HG03565 (cell line): ENCODE measurements around the gene HOXA4.

Experiments
- ATAC-seq: cut with Tn5 transposase; IDR thresholded peaks from one replicate; pipeline ENCODE4 v1.9.1; 2021; ENCODE audit warnings: mild to moderate bottlenecking, moderate library complexity; ENCODE audit not compliant: unreplicated experiment

The HOXA4 gene

DNA sequence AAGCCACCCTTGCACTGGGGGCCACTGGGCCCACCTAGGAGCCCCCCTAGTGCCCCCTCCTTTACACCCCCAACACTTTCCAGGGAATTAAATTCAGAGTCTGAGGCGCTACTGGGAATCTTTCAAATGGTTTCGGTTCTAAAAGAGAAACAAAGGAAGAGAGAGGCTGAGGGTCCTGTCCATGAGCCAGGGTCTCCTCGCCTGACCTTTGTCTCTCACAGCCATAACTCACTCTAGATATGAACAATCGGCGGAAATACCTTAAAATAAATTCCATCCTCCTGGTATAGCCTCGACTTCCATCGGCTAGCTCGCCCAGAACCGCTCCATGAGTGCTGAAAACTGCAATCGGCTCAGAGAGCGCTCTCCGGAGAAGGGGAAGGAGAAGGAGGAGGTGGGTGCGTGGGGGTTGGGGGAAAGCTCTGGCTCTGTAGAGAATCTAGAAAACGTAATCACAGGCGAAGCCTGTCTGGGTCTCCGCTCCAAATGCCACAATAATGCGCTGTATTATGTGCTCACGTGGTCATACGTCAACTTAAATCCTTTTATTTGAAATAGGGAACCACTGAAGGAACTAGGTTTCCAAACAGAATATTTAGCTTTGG lies 12.6 kb downstream of the HOXA4 start:
- ATAC-seq = no peak

DNA sequence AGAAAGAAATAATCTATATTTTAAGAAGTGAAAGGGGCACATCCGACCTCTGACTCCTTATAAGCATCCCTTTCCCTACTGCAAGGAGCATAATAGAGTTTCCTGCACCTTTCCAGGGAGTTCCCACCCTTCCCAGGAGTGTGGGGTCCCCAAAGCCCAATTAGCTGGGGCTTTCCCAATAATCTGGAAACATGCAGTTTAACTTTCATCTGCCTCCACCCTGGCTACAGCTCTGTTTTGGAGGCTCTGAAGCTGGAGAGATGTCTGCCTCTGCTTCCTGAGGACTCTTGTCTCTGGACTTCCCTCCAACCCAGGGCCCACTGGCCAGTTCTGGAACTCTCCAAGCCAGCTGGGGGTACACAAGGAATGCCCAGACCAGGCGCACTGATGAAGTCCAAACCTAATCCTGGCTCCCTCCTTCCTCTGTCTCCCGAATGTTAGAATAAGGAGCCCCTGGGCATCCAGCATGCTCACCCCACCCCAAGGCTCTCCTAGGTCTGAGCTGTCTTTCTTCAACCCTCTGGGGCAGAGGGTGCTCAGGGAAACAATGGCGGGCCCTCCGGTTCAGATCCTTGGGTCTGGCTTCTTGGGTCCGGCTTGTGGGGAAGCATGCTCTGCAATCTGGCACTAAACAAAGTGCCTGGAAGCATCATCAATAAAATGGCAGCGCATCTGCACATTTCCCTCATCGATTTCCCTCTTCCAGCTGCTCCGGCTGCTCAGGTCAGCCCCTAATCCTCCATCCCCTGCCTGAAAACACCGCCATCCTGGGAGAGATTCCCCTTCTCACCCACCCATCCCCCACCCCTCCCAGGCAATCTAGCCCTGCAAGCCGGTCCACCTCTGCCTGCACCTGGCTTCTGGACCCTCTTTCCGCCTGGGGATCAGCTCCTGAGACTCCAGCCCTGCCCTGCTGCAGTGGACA lies 13.3 kb downstream of the HOXA4 start:
- no peak for ATAC-seq

DNA sequence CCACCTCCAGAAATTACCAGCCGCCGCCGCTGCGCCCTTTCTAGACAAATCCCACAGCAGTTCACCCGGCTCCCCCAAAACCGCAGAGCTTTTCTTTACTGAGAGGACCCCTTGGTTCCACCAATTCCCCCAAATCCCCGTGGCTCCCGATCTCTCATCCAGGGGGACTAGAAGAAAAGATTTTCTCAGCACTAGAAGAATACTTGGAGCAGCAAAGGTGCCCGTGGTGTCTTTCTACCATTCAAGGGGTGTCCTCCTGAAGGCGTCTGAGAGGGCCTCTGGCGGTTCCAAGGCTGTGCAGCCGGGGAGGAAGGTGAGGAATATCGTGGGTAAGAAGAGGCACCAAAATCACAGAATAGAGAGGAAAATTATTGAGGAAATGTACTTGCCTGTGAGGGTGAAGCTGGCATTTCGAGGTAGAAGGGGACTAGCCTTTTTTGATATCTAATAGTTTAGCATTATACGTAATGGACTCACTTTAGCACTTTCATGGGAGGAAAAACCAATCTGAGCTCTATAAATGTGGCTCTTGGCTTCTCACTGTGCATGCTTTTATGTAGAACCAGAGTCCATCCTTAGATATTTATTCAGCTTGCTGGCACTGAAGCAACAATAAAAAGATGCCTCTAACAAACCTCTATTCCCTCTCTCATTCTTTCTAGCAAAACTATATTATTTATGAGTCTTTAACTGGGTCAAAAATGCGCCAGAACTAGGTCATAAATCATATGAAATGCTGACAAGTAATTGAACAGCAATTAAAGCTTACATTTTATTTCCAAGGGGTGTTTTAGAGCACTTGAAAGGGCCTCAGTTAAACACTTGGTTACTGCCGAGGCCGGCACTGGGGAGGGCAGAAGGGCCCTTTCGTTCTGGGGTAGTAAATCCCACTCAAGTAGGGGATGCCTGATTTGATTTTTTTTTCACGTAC lies 14.3 kb downstream of the HOXA4 start:
- ATAC-seq = no peak

DNA sequence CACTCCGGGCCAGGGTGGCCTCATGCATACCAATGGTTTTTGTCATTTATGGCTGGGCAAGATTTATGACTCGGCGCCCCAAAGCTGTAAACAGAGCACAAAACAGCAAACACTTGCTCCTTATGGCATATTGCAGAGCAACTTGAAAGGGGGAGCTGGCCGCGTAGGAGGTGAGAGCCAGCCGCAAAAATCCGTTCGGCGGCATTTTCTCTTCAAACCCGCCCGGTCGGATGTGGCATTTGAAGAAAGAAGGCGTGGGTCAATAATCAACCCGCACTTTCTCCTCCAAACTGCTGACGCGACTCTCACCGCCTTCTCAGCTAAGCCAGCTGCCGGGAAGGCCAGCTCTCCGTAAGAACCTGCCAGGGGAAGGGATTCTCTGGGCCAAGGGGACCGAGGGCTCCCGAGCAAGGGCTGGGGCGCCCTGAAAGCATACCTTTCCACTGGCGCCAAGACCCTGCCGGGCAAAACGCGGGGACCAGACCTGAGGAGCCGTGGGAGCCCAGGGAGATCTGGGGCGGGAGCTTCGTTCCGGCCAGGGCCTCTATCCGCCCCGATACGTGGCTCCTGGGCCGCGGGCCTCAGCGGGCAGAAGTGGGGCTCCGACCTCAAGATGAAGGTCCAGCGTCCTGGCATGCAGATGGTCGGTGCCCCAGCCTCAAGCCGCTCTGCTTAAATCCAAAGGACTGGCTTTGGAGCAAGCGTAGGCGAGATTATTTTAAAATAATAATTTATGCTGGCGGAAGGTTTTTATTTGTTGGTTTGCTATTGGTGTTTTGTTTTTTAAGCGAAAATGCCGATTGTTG lies 15.1 kb downstream of the HOXA4 start:
- no peak for ATAC-seq

DNA sequence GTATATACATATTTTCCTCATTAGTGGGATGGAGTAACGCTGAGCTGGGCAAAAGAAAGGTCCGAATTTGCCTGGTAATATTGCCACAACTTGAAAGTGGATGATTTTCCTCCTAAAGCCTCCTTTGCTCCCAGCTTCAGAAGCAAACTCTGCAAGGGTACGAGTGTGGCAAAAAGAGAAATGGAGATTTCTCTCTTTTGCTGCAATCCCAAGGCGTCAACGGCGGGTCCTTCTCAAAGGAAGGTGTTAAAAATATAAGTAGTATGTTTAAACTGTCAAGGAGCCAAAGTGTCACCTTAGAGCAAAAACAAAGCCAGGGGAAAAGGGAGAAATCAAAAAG lies 15.7 kb downstream of the HOXA4 start:
- no peak for ATAC-seq

DNA sequence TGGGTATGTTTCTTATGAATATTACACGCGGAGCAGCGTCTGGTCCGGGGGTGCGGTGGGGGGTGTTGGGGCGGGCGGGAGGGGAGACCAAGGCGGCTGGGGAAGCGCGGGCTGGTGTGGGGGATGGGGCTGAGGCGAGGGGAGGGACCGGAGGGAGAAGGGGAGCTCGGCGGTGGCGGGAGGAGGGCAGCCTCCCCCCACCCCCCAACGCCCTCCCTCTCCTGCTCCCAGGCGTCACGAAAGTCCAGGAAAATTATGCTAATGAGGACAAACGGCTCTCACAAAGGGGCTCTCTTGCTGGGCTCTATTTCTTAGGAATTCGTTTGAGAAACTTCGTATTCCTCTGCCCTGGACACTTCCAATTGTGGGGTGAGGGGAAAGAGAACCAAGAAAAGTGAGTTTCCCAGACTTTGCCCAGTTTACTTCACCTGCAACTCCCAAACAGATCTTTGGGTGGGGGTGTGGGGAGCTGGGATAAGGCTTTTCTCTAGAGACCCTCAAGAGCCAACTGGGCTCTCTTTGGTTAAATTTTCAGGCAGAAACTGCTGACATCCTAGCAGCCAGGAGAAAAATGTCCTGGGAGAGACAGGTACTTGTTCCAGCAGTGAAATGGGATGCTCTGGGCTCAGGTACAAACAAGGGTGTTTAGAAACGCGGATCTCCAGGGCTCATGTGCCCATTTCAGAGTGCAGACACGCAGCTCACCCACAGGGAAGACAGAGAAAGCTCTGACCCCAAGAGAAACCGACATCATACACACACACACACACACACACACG lies 16.4 kb downstream of the HOXA4 start:
- ATAC-seq = no peak

DNA sequence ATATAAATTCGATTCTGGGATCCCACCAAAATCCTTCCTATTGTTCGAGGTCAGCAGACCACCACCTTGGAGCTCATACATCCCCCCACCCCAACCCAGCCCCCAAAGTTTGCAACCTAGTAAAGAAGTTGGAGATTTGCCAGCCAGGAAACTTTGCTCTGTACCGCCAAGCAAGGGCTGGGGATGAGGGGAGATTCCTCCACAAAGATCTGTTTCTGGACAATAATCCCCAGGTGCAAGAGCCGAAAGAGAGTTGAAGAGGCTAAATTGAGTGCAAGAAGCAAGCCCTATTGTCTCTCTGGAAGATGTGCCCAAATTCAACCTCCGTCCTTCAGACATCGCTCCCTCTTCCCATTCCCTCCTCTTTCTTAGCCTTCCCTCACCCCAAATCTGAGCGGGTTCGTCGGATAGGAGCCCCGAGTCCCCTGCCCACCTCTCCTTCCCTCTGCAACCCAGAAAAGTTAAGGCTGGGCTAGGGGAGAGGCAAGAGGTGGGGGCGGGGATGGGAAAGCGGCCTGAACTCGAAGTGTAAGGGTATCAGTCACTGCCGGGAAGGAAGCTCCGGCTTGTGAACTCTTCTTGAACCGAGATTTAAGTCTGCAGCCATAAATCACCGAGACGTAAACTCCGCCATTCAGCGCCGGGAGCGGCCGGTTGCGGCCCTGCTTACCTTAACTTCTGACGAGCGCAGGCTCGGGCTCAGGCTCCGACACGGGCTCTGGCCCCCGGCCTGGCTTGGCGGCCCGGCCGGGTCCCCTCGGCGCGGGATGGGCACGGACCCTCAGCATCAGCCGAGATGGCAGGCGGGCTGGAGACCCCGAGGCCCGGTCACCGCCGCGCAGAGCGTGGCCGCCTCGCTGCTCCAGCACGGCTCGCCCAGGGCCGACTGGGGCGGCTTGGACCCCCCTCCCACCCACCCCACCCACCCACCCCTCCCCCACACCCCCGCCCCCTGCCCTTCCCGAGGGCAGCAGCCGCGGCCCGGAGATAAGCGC lies 17.3 kb downstream of the HOXA4 start:
- ATAC-seq = no peak

DNA sequence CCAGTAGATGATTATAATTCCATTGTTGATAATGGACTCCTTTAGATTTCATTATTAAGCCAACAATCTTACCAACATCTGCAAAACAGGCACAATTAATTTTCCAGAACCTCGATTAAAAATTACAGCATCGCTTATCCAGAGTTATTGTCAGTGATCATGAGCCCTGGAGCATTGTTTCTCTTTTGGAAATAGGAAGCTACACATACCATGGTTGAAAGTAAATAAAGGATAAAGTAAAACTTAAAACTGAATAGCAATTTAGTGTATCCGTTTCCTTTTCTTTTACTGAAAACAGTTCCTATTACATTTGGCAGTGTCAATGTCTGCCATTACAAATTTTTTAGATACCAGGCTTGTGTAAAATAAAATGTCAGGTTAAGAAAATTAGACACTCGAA lies 18.2 kb downstream of the HOXA4 start:
- no peak for ATAC-seq

DNA sequence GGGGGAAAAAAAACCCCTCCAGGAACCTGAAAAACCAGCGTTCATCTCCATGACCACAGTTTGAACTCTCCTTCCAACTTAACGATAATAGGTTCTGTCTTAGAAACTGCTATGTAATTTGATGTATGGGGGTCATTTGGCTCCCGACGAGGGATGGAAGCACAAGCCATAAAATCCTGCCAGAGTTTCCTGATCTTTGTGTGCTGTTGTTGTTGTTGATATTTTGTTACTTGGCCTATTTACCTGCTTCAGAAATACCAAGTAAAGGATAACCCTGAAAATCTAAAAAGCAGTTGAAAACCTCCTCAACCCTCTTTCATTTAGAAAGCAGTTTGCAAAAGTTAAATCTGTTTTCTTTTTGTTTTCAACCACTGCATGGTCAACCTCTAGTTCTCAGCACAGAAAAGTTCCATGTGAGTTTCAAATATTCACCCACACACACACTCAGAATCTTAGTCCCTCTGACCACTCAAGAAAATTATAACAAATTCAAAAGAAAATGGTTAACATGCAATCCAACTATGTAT lies 18.7 kb downstream of the HOXA4 start:
- ATAC-seq = no peak

DNA sequence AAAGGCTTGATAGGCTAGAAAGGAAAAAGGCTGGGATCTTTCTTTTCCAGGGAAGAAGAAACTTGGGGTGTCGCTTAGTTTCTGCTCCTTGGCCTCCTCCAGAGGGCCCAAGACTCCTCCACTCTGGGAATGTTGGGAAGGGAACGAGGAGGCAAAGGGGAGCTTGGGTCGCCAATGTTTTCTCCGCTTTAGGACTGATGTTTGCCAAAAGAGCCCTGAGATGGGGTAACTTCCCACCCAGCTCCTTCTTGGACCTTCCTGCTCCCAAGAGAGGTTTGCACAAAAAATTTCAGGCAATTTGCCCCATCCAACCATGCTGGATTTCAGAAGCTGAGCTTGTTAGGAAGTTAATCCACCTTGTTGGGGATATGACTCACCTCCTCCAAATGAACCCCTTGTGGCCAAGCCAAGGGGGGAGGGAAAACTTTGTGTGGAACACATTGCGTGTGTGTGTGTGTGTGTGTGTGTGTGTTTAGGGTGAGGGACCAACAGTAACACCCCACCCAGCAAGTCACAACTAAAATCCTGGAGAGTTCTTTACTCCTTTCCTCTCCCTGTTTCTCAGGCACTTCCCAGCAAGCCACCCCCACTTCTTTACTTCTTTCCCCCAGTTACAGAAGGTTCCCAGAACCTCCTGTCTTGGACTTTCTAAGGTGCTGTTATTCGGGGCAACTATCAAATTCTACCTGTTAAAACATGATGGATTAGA lies 19.4 kb downstream of the HOXA4 start:
- no peak for ATAC-seq

DNA sequence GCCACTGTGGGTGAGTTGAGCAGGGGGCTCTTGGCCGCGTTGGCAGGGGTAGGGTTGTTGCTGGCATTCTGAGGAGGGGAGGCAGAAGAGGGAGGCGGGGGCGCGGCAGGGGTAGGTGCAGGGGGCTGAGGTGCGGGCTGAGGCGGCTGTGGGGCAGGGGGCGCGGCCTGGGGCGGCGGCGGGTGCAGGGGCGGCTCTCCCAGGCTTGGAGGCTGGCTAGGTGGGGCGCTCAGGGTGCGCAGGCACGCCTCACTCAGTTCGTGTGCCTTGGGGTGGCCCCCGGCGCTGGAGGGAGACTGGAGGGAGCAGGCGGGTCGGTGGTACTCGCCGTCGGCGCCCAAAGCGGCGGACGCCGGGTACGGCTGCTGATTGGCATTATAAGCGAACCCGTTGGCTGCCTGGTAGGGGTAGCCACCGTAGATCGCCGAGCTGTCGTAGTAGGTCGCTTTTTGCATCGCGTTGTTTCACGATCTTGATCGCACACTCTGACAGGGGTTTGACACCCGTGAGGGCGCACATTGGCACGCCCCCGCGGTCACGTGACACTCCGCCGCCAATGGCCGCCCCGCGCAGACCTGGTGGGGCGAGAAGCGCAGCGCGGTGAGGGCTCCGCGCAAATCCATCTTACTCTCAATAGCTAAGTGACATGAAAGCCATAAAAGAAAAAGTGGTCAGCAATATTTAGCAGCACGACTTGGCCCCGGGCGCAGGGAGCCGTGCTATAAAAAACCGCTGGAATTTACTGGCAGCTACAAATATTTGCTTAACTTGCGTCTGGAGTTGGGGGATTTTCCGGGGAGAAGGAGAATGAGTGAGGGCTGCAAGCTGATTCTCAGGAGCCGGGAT lies 20.1 kb downstream of the HOXA4 start:
- no peak for ATAC-seq

DNA sequence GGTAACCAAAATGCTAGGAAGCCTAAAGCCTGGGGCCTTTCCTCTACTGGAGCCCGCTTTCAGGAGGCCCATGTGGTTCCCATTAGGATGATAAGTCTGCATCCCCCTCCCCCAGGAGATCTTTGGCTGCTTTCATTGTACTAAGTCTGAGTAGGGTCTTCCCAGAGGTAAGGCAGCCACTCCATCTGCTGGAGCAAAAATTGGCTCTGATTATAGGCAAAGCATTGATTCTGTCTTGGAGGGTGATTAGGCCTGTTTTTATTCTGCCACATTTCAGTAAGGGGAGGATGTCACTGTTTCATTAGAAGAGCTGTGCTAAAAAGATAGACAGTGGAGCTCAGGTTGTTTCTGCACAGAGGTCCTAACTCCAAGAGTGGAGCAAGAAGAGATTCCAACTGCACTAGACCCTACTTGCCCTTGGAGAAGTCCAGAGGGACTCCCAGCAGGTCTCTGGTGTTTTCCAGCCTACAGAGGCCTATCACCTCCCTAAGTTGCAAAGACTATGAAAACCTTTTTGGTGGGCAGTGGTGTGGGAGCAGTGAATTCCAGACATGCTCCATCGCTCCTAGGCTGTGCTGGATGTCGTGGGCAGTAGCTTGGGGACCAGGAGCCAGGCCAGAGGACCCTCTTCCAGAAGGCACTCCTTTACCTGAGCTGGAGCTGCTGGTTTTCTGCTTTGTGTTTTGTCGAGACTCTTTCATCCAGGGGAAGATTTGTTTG lies 20.9 kb downstream of the HOXA4 start:
- ATAC-seq = no peak

DNA sequence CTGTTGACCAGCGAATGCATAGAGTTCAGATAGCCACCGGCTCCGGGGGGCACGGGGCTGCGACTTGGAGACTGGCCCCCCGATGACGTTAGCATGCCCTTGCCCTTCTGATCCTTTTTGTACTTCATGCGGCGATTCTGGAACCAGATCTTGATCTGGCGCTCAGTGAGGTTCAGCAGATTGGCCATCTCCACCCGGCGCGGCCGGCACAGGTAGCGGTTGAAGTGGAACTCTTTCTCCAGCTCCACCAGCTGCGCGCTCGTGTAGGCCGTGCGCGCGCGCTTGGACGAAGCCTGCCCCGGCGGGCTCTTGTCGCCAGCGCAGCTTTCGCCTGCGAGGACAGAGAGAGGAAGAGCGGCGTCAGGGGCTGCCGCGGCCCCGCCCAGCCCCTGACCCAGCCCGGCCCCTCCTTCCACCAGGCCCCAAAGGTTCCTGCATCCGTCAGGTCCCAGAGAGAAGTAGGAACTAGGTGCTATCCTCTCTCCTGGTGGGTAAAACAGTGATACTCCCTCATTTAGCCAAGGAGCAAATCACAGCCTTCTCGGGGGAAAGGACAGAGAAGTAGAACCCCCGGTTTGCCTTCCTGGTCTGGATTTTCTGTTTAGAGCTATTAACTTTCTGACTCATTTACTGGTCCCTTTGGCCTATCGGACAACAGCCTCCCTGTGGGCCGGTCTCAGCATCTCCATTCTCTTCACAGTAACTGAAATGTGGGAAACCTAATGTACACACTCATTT lies 22.0 kb downstream of the HOXA4 start:
- ATAC-seq = no peak

DNA sequence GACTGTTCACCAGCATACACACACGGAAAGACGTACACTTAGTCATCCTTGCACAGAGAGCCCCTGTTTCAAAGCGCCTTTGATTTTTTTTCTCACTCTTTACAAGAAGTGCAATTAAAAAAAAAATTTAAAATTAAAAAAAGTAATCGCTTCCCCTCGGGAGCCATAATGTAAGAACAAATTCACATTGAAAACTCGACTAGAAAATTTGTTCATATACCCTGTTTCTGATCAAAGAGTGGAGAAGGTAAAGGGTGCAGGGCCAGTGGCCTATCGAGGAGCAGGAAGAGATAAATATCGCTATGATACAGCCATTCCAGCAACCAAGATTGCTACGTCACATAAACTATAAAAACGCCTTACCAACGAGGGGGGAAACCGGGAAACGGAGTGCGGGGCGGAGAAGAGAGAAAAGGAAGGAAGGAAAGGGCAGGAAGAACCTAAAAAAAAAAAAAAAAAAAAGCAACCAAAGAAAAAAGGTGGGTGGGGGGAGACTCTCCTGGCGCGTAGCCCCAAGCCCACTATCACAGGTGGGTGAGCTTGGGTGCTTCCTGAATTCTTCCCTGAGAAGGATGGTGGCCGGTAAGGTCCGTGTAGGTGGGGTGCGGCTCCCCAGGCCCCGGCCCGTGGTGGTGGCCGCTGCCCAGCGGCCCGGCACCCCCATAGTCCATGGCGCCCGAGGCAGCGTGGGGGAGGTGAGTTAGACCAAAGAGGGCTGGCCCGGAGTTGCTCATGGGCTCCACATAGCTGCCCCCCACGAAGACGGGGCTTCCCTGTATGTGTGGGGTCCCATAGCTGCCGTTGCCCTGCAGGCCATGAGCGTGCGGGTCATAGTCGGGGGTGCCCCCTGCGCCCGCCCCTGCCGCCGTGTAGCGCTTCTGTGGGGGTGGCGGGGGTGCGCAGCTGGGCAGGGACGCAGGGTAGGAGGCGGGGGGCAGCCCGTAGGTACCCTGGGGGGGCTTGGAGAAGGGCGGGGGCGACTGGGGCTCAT lies 22.9 kb downstream of the HOXA4 start:
- ATAC-seq = no peak

DNA sequence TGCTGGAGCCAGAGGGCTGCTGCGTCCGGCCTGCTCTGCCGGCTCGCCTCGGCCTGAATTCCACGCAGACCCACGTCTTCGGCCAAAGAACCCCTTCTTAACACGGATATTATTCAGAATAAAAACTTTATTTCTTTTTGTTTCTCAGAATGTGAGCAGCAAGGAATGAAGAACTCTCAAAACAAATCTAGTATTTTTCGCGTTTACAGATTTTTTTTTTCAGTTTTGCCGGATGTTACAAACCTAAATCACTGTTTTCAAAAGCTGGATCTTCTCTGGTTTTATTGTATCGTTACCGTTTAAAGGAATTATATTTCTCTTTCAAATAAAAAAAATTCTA lies 23.7 kb downstream of the HOXA4 start:
- no peak for ATAC-seq
